ENCODE data around the gene MRPL36. TPM values are rescaled to one million over a fixed set of nuclear protein-coding genes. Genes with fewer than 3 reads are reported as not detected.
A peak's percentile ranks its signal among the peaks of the same experiment; 100 is the strongest.

Gene MRPL36
- total RNA-seq, 1 experiment from 2014 or later = 116 TPM

- TF ChIP-seq EZH2 (IDR thresholded peaks at IDR 0.05; ENCODE audit: low read length, unreplicated experiment) = no peak
- TF ChIP-seq CTCF (conservative IDR thresholded peaks at IDR 0.05; ENCODE audit: low read depth, low read length) = no peak
- TF ChIP-seq EZH2phosphoT487 (IDR thresholded peaks at IDR 0.05; ENCODE audit: borderline replicate concordance, low read length) = no peak
Measured at GRCh38 chr5:1795931-1796330, 3.7 kb downstream of the MRPL36 start.

GRCh38 chr5:1795506-1795905 is 4.1 kb downstream of the MRPL36 start:
- intact Hi-C loops (cut with micrococcal nuclease) = no loop called here
- no TSS peak for BruUV-seq (replicated peaks)
- ATAC-seq = no peak
- ChIA-PET POLR2A (ENCODE audit: unreplicated experiment) (no interaction called here), CTCF (no interaction called here)
- no peak overlapping the region for H2AFZ ChIP-seq (ENCODE audit: low read length)
- no peak overlapping the region for H3K9ac ChIP-seq (ENCODE audit: low read length)
- peaks cover 12% of the 10 kb centered on the region; the same call in 1 of the 2 replicates for H4K20me1 ChIP-seq (ENCODE audit: low read length)
- peaks cover 36% of the 10 kb centered on the region for H3K79me2 ChIP-seq (ENCODE audit: low read length)
- H3K4me3 ChIP-seq (ENCODE audit: low read length) = no peak overlapping the region
- H3K4me2 ChIP-seq (ENCODE audit: low read length) = no peak overlapping the region
- H3K9me2 ChIP-seq (replicated peaks; ENCODE audit: low read length) = no peaks in the 10 kb centered on the region
- H3K9me3 ChIP-seq (ENCODE audit: low read length) = no peaks in the 10 kb centered on the region
- peaks cover 56% of the 10 kb centered on the region for H3K4me1 ChIP-seq (ENCODE audit: insufficient read depth, low read length)
- no peaks in the 10 kb centered on the region for H3F3A ChIP-seq (ENCODE audit: low read length, unreplicated experiment)
- no peak overlapping the region for H3K27ac ChIP-seq (ENCODE audit: low read length)
- DNase-seq = no peak
- peaks cover 17% of the 10 kb centered on the region for H3K36me3 ChIP-seq (ENCODE audit: low read depth, low read length)
- TF ChIP-seq CTCF (conservative IDR thresholded peaks at IDR 0.05; ENCODE audit: low read depth, low read length) = no peak
- no peak for TF ChIP-seq EZH2 (IDR thresholded peaks at IDR 0.05; ENCODE audit: low read length, unreplicated experiment)
- H3K27me3 ChIP-seq (ENCODE audit: low read length) = no peaks in the 10 kb centered on the region

More at GRCh38 chr5:1795931-1796330, 3.7 kb downstream of the MRPL36 start:
- no TSS peak for BruUV-seq (replicated peaks)
- H3K9me3 ChIP-seq (ENCODE audit: low read length) = no peaks in the 10 kb centered on the region
- intact Hi-C loops (cut with micrococcal nuclease) = no loop called here
- no peak for DNase-seq
- no peak overlapping the region for H3K27ac ChIP-seq (ENCODE audit: low read length)
- no peaks in the 10 kb centered on the region for H3F3A ChIP-seq (ENCODE audit: low read length, unreplicated experiment)
- ChIA-PET POLR2A (ENCODE audit: unreplicated experiment) (no interaction called here), CTCF (no interaction called here)
- no peak overlapping the region for H2AFZ ChIP-seq (ENCODE audit: low read length)
- H3K79me2 ChIP-seq (ENCODE audit: low read length) = peaks cover 41% of the 10 kb centered on the region
- no peak overlapping the region for H3K9ac ChIP-seq (ENCODE audit: low read length)
- H4K20me1 ChIP-seq (ENCODE audit: low read length) = peaks cover 12% of the 10 kb centered on the region; the same call in 1 of the 2 replicates
- H3K4me1 ChIP-seq (ENCODE audit: insufficient read depth, low read length) = peaks cover 53% of the 10 kb centered on the region
- no peak overlapping the region for H3K4me2 ChIP-seq (ENCODE audit: low read length)
- no peaks in the 10 kb centered on the region for H3K9me2 ChIP-seq (replicated peaks; ENCODE audit: low read length)
- no peaks in the 10 kb centered on the region for H3K27me3 ChIP-seq (ENCODE audit: low read length)
- H3K4me3 ChIP-seq (ENCODE audit: low read length) = no peak overlapping the region
- no peak for ATAC-seq
- H3K36me3 ChIP-seq (ENCODE audit: low read depth, low read length) = peaks cover 17% of the 10 kb centered on the region

- CTCF ChIA-PET = no interaction called here
- H4K20me1 ChIP-seq (ENCODE audit: low read length) = peaks cover 12% of the 10 kb centered on the region; the same call in 1 of the 2 replicates
- no TSS peak for BruUV-seq (replicated peaks)
Measured at GRCh38 chr5:1794901-1795290, 4.7 kb downstream of the MRPL36 start.

More at GRCh38 chr5:1794901-1795290, 4.7 kb downstream of the MRPL36 start:
- peak overlapping the region; percentile 63 for H3K27ac ChIP-seq (ENCODE audit: low read length)
- no peaks in the 10 kb centered on the region for H3F3A ChIP-seq (ENCODE audit: low read length, unreplicated experiment)
- H3K9me3 ChIP-seq (ENCODE audit: low read length) = no peaks in the 10 kb centered on the region
- peaks cover 62% of the 10 kb centered on the region for H3K4me1 ChIP-seq (ENCODE audit: insufficient read depth, low read length)
- H3K27me3 ChIP-seq (ENCODE audit: low read length) = no peaks in the 10 kb centered on the region
- POLR2A ChIA-PET (ENCODE audit: unreplicated experiment) = no interaction called here
- intact Hi-C loops (cut with micrococcal nuclease) = no loop called here
- peak overlapping the region; percentile 35 for H3K4me2 ChIP-seq (ENCODE audit: low read length)
- H3K9ac ChIP-seq (ENCODE audit: low read length) = peak overlapping the region; percentile 20; the same call in 1 of the 2 replicates
- no peaks in the 10 kb centered on the region for H3K9me2 ChIP-seq (replicated peaks; ENCODE audit: low read length)
- DNase-seq = no peak
- H3K79me2 ChIP-seq (ENCODE audit: low read length) = peaks cover 30% of the 10 kb centered on the region
- peaks cover 17% of the 10 kb centered on the region for H3K36me3 ChIP-seq (ENCODE audit: low read depth, low read length)
- ATAC-seq = no peak
- TF ChIP-seq EZH2phosphoT487 (IDR thresholded peaks at IDR 0.05; ENCODE audit: borderline replicate concordance, low read length) = no peak
- no peak for TF ChIP-seq EZH2 (IDR thresholded peaks at IDR 0.05; ENCODE audit: low read length, unreplicated experiment)
- no peak overlapping the region for H3K4me3 ChIP-seq (ENCODE audit: low read length)
- H2AFZ ChIP-seq (ENCODE audit: low read length) = no peak overlapping the region
